Esophagus mucosa (tissue), 1 donor: ENCODE data around the gene SGK1. TPM values are rescaled to one million over a fixed set of nuclear protein-coding genes. Genes with fewer than 3 reads are reported as not detected.
"Not testable (repeated sequence)": the region's sequence is repeated elsewhere in the genome, so short reads cannot be mapped to it uniquely, and the experiment has no call there.

Experiments used
- ATAC-seq: fragments of 200-7000 bp; cut with Tn5 transposase; one replicate; pipeline ENCODE4 v1.9.1; 2020
- total RNA-seq: library from RNA; stranded (reverse); gene quantifications from one replicate; pipeline ENCODE4 v1.2.4, GENCODE V29; 2023
- donor health status: DM: yes; HTN: yes; CAD: no.

Gene SGK1
- total RNA-seq, 1 donor from 2014 or later, result 207 TPM

- ATAC-seq, result no peak
Measured at GRCh38 chr6:134250776-134251175, 67.1 kb downstream of the SGK1 start.

DNA sequence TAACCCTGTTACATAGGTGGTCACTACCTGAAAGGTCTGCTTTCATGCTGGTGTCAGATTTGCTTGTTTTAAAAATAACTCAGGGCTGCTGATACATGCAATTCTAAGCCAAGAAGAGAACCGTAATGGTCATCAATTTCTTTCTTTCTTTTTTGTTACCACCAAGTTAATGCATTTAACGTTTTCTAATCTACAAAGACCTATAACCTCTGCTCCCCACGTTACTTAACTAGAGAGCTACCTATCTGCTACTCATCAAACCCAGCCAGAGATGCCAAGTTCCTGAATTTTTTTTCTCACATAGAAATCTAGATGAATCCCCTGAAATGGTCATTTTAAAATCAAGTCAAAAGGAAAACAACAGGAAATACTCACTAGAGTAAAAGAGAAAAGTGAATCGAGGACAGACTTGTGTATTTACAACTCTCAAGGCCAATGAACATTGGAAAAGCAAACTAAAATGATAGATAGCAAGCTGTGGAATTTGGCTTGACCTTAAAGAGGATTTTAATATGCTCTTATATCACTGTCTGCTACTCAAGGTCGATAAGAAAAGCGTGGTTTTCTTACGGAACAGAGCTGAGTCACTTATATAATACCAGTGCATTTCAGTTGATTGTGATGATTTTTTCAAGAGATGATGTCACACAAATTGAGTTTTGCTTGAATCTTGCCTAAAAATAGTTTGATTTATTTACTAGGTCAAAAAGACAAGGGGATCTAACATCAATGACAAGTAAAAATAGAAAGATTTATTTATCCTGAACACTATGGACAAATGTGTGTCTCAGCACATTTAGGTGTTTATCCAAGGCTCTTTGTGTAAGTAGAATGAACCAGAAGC is 67.9 kb downstream of the SGK1 start:
- no peak for ATAC-seq

DNA sequence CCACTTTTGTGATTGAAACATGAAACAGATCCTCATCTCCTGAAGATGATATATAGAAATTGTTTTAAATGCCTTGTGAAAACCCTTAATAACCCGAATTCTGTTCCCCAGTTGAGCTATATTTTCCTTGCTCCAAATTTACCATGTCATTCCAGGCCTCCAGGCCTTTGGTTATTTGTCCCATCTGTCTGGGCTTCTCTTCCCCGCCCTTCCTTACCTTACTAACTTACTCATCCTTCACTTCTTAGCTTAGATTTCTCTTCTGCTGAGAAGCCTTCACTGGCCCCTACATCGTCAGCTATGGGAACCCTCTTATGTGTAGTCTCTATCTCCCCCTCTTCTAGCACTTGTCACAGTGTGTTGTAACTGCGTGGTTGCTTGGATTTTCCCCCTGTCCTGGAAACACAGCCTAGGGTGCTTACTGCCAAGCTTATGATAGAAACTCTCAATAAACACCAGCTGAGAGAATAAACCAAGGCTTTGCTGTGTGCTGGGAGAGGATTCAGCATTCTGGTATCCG is 68.6 kb downstream of the SGK1 start:
- ATAC-seq, result no peak

DNA sequence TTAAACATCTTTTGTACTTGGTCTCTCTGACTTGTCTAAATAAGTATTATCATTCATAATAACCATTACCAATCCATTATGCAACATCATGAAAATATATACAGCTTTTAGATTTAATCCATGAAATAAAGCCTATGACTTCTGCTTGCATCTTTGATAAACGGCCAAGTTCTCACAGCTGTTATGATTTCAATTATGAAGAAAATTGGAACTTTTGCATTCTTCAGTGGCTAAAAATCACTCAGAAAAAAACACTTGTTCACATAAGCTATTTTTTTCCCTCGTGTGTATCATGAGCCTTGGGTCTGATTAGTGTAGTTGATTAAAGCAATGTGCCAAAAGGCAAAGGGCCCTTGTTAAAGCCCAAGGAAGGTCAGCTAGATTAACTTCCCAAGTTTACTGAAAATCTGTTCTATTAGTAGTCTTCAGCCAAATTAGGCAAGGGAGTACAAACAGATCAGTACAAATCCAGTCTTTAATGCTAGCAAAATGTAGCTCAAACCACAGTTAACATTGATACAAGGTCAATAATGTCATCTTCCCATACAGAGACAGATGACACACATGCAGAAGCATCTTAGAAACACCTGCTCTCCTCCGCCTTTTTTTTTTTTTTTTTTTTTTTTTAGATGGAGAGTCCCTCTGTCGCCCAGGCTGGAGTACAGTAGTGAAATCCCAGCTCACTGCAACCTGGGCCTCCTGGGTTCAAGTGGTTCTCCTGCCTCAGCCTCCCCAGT is 69.9 kb downstream of the SGK1 start:
- no peak for ATAC-seq

DNA sequence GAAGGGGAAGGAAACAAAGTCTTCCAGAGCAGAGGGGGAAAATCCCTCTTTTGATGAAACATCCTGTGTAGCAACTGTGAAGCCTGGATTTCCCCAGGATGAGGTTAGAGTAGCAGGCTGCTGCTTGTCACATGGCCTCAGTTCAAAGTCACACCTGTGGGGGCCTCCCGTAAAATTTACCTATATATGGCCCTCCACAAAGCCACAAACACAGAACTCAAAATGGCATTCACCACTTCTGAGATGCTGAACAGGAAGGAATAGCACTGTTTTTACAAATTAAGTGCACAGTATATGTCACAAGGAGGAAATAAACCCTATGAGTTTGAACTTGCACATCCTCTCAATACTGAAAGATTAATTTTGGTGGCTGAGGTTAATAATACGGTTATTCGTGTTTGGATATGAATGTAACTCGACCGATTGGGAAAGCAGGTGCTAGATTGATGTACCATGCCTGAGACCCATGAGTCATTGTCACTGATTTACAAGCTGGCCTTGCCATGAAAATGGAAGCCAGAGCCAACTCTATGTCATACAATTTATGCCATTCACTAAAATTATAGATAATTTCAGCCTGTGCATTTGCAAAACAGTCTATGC is 70.6 kb downstream of the SGK1 start:
- peak; percentile 85 for ATAC-seq

GRCh38 chr6:134245706-134246105 is 72.2 kb downstream of the SGK1 start:
- ATAC-seq, result peak; percentile 65

DNA sequence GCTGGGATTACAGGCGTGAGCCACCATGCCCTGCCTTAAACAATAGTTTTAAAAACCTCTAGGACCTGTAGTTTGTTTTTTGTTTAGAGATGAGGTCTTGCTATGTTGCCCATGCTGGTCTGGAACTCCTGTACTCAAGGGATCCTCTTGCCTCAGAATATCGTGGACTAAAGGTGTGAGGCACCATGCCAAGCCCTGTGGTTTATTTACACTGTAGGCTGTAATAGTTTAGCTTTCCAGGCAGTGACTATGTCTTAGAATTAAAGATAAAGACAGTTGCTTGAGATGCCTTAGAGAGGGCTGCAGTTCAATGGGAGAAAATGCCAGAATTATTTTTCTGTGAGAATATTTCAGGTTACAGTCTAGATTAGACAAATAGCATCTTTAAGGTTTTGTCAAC is 72.9 kb downstream of the SGK1 start:
- ATAC-seq, result peak; percentile 13

- ATAC-seq, result peak; percentile 83
Measured at GRCh38 chr6:134240665-134241431, 77.1 kb downstream of the SGK1 start.

DNA sequence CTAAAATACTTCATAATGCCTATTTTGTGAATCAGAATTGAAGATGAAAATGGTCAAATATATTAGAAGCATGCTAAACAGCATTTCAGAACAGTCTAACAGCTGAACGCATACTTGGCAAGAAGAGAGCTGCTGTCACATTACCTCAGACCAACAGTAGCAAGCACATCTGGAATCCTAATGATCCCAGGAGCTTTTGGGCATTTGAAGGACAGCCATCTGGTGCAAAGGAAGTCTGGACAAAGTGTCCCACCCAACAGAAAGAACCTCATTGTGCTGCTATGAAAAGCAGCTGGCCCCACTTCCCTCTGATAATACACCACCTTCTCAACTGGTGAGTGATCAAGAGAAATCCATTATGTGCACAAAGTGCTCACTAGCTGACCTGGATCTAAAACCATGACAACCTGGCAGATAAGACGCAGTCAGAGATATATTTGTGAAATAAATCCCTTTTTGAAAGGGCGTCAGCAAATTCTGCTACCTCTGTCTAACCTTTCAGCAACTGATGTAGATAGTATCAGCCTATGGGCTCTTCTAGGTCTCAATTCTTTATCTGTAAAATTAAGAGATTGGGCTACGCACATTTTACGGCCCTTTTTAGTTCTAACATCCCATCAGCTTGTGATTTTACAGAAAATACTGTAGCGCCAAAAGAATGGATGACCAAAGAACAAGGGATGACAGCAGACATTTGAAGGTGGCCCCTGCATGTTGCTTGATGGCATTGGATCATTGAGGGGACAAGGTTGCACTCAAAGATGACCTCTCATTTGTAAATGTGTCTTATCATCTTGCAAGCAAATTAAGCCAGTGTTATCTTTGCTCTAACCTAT is 78.7 kb downstream of the SGK1 start:
- no peak for ATAC-seq

GRCh38 chr6:134238006-134238405 is 79.9 kb downstream of the SGK1 start:
- no peak for ATAC-seq

GRCh38 chr6:134235937-134236751 is 81.8 kb downstream of the SGK1 start:
- ATAC-seq, result peak; percentile 93

DNA sequence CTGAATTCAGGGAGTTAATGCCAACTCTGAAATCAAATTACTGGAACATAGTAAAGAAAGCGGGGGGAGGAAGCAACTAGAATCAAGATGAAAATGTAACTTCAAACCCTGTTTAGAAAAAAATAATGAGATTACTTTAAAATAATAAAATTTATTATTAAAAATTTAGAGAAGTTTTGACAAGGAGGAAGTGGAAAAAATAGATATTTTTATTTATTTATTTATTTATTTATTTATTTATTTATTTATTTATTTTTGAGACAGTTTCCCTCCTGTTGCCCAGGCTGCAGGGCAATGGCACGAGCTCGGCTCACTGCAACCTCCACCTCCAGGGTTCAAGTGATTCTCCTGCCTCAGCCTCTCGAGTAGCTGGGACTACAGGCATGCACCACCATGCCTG is 82.6 kb downstream of the SGK1 start:
- ATAC-seq, result not testable (repeated sequence)

GRCh38 chr6:134233180-134233955 is 84.5 kb downstream of the SGK1 start:
- ATAC-seq, result no peak

DNA sequence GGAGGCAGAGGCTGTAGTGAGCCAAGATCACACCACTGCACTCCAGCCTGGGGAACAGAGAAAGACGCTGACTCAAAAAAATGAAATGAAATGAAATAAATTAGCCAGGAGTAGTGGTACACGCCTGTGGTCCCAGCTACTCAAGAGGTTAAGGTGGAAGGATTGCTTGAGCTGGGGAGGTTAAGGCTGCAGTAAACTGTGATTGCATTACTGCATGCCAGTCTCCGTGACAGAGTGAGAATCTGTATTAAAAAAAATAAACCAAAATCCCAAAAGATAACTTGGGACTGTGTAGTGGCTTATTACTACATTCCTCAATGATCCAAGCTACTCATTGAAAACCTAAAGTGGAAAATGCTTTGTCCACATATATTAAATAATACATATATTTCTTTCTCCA is 87.0 kb downstream of the SGK1 start:
- ATAC-seq, result no peak

GRCh38 chr6:134230087-134230700 is 87.7 kb downstream of the SGK1 start:
- no peak for ATAC-seq

GRCh38 chr6:134229520-134229919 is 88.4 kb downstream of the SGK1 start:
- no peak for ATAC-seq

DNA sequence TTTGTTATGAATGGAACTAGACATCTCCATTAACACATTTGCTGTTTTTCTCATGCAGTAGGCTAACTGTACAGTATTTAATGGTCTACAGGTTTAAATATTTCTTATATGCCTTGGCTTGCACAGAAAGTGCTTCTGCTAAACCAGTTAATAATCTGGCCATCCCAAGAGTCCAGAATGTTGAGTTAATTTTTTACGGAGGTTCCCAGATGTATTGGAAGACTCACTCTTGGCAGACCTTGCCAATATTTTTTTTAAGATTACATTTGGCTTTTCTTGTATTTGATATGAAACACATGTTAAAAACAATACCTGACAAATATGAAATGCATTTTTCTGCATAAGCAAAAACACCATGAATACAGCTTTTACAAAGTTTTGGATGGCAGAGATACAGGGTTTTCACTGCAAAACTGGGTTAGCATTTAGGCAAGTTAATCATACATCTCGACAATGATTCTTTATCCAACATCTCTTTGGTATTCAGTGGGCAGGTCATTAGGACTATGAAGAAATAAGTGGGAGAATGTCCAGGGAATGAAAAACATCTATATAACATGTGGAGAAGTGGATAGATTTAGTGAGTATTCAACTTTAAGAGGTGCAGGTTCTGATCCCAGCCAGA is 94.0 kb downstream of the SGK1 start:
- no peak for ATAC-seq

GRCh38 chr6:134221250-134221649 is 96.7 kb downstream of the SGK1 start:
- no peak for ATAC-seq

DNA sequence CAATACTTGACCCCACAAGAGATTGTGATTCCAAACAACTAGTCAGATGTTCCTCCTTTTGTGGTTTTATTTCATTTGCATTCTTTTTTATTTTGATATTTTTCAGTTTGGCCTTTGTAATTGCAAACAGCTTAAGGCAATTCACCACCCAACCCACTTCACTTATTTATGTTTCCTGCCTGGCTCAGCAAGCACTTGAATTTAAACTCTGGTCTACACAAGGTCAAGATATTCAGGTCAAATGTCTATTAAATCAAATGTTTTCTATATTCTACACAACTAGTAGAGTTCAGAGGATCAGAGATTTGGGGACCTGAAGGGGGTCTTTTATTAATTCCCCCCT is 100.1 kb downstream of the SGK1 start:
- ATAC-seq, result no peak
